ENCODE results near the gene VSIG10L. TPM values are rescaled to one million over a fixed set of nuclear protein-coding genes. Genes with fewer than 3 reads are reported as not detected.

VSIG10L gene
- total and polyA plus RNA-seq, 2 donors from 2014 or later, result 1.8 to 2.2 TPM

GRCh38 chr19:51305479-51305878 lies 36.5 kb downstream of the VSIG10L start:
- no peaks in the 10 kb centered on the region for H3K36me3 ChIP-seq (ENCODE audit: control insufficient read depth in 2 of 3, insufficient read depth in 3 of 3, low read length in 3 of 3)
- no peak for FAIRE-seq
- DNase-seq, result no peak
- intact Hi-C loops (cut with DNase I), result no loop called here
- no peak overlapping the region for H3K9ac ChIP-seq (ENCODE audit: low read length in 3 of 3)
- H3K4me3 ChIP-seq (ENCODE audit: low read length in 3 of 3), result no peak overlapping the region
- H3K9me3 ChIP-seq (ENCODE audit: control insufficient read depth in 2 of 3, insufficient read depth in 1 of 3, low read length in 3 of 3), result peaks cover 0 to 23% (median 5%) of the 10 kb centered on the region in 3 donors
- no peaks in the 10 kb centered on the region for H3K4me1 ChIP-seq (ENCODE audit: control insufficient read depth in 2 of 3, insufficient read depth in 2 of 3, low read depth in 1 of 3, low read length in 3 of 3)
- H3K27me3 ChIP-seq (ENCODE audit: control insufficient read depth, insufficient read depth, low read length), result peaks cover 6% of the 10 kb centered on the region
- no peak for TF ChIP-seq CTCF (IDR thresholded peaks at IDR 0.05; ENCODE audit: borderline replicate concordance, extremely low read depth, insufficient read depth)
- no peak overlapping the region for H3K27ac ChIP-seq (ENCODE audit: low read depth in 2 of 2, low read length in 2 of 2)

- H3K9me3 ChIP-seq (ENCODE audit: control insufficient read depth in 2 of 3, insufficient read depth in 1 of 3, low read length in 3 of 3), result peaks cover 0 to 15% (median 3%) of the 10 kb centered on the region in 3 donors
- no peaks in the 10 kb centered on the region for H3K27me3 ChIP-seq (ENCODE audit: control insufficient read depth, insufficient read depth, low read length)
- no peaks in the 10 kb centered on the region for H3K36me3 ChIP-seq (ENCODE audit: control insufficient read depth in 2 of 3, insufficient read depth in 3 of 3, low read length in 3 of 3)
- no peak overlapping the region for H3K4me3 ChIP-seq (ENCODE audit: low read length in 3 of 3)
- DNase-seq (no peak), FAIRE-seq (no peak)
- no peaks in the 10 kb centered on the region for H3K4me1 ChIP-seq (ENCODE audit: control insufficient read depth in 2 of 3, insufficient read depth in 2 of 3, low read depth in 1 of 3, low read length in 3 of 3)
- intact Hi-C loops (cut with DNase I), result no loop called here
- no peak overlapping the region for H3K27ac ChIP-seq (ENCODE audit: low read depth in 2 of 2, low read length in 2 of 2)
- no peak for TF ChIP-seq CTCF (IDR thresholded peaks at IDR 0.05; ENCODE audit: borderline replicate concordance, extremely low read depth, insufficient read depth)
- H3K9ac ChIP-seq (ENCODE audit: low read length in 3 of 3), result no peak overlapping the region
Observed at GRCh38 chr19:51301266-51301665, 40.7 kb downstream of the VSIG10L start.

GRCh38 chr19:51297406-51297805 lies 44.5 kb downstream of the VSIG10L start:
- no peak overlapping the region for H3K9ac ChIP-seq (ENCODE audit: low read length in 3 of 3)
- H3K36me3 ChIP-seq (ENCODE audit: control insufficient read depth in 2 of 3, insufficient read depth in 3 of 3, low read length in 3 of 3), result no peaks in the 10 kb centered on the region
- no peak overlapping the region for H3K27ac ChIP-seq (ENCODE audit: low read depth in 2 of 2, low read length in 2 of 2)
- no peak overlapping the region for H3K4me3 ChIP-seq (ENCODE audit: low read length in 3 of 3)
- H3K27me3 ChIP-seq (ENCODE audit: control insufficient read depth, insufficient read depth, low read length), result no peaks in the 10 kb centered on the region
- no peak for DNase-seq
- no peak for FAIRE-seq
- no peak for TF ChIP-seq CTCF (IDR thresholded peaks at IDR 0.05; ENCODE audit: borderline replicate concordance, extremely low read depth, insufficient read depth)
- H3K4me1 ChIP-seq (ENCODE audit: control insufficient read depth in 2 of 3, insufficient read depth in 2 of 3, low read depth in 1 of 3, low read length in 3 of 3), result no peaks in the 10 kb centered on the region
- intact Hi-C loops (cut with DNase I), result no loop called here
- H3K9me3 ChIP-seq (ENCODE audit: control insufficient read depth in 2 of 3, insufficient read depth in 1 of 3, low read length in 3 of 3), result peaks cover 0 to 5% (median 0%) of the 10 kb centered on the region in 3 donors
